ENCODE results near the gene IDH3A.

The IDH3A gene

DNA sequence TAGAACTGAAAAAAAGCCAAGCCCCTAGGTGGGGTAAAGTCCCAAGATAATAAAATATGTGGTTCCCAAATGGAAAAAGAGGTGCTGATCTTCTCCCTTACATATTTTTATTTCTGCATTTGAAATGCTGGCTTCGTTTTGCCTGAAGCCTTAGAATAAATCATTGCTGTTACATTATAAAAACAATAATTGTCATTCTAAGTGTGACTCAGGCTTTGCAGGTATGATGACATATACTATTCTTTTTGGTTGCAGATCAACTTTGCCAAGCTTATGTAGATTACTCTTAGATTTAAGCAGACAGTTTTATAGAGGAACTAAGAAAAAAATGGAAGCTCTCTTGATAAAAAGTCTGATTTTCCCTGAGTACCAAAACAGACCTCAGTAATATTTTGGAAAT, 7.5 kb downstream of the IDH3A start:
- CTCF ChIA-PET: interaction anchor here (0.6 to 2.0 kb wide), 3 partner anchors 30 to 189 kb away, joined by 3 to 7 read pairs (median 3); no protein-coding TSS in a partner anchor
- TF ChIP-seq, protein P1, sequence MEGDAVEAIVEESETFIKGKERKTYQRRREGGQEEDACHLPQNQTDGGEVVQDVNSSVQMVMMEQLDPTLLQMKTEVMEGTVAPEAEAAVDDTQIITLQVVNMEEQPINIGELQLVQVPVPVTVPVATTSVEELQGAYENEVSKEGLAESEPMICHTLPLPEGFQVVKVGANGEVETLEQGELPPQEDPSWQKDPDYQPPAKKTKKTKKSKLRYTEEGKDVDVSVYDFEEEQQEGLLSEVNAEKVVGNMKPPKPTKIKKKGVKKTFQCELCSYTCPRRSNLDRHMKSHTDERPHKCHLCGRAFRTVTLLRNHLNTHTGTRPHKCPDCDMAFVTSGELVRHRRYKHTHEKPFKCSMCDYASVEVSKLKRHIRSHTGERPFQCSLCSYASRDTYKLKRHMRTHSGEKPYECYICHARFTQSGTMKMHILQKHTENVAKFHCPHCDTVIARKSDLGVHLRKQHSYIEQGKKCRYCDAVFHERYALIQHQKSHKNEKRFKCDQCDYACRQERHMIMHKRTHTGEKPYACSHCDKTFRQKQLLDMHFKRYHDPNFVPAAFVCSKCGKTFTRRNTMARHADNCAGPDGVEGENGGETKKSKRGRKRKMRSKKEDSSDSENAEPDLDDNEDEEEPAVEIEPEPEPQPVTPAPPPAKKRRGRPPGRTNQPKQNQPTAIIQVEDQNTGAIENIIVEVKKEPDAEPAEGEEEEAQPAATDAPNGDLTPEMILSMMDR (conservative IDR thresholded peaks at IDR 0.05; ENCODE audit: low read depth): no peak
- H3K27ac ChIP-seq: no peak overlapping the region
- DNase-seq (ENCODE audit: low spot score): no peak
- POLR2A ChIA-PET (ENCODE audit: low non-redundant PET): no interaction called here

- POLR2A ChIA-PET (ENCODE audit: low non-redundant PET): no interaction called here
- CTCF ChIA-PET: interaction anchor here (2.0 kb wide), 1 partner anchor 44 kb away, joined by 7 read pairs; no protein-coding TSS in a partner anchor
- H3K27ac ChIP-seq: no peak overlapping the region
- no peak for DNase-seq (ENCODE audit: low spot score)
- TF ChIP-seq, protein P1 (conservative IDR thresholded peaks at IDR 0.05; ENCODE audit: low read depth): no peak
These were observed 8.0 kb downstream of the IDH3A start for GRCh38 chr15:78157203-78157602.

DNA sequence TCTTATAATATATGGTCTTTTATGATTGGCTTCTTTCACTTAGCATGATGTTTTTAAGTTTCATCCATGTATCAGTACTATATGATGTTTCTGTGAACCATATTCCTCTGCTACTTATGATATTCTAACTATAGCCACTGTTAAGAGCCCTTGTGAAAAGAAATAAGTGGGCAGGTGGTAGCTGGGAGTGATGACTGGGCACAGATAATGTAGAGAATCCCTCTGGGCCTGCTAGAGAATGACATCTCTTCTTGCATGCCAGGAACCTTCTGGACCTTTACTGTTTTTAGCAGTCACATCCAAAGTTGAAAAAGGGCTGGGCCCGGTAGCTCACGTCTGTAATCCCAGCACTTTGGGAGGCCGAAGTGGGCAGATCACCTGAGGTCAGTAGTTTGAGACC, 10.2 kb downstream of the IDH3A start:
- ChIA-PET CTCF (interaction anchor here (0.6 to 1.3 kb wide), 3 partner anchors 51 to 311 kb away, joined by 3 to 4 read pairs (median 4); no protein-coding TSS in a partner anchor), POLR2A (ENCODE audit: low non-redundant PET) (no interaction called here)
- no peak overlapping the region for H3K27ac ChIP-seq
- DNase-seq (ENCODE audit: low spot score): no peak
- TF ChIP-seq, protein P1 (conservative IDR thresholded peaks at IDR 0.05; ENCODE audit: low read depth): no peak

GRCh38 chr15:78162038-78162437, 12.9 kb downstream of the IDH3A start:
- ChIA-PET POLR2A (ENCODE audit: low non-redundant PET) (no interaction called here), CTCF (interaction anchor here (1.0 kb wide), 1 partner anchor 54 kb away, joined by 3 read pairs; no protein-coding TSS in a partner anchor)

DNA sequence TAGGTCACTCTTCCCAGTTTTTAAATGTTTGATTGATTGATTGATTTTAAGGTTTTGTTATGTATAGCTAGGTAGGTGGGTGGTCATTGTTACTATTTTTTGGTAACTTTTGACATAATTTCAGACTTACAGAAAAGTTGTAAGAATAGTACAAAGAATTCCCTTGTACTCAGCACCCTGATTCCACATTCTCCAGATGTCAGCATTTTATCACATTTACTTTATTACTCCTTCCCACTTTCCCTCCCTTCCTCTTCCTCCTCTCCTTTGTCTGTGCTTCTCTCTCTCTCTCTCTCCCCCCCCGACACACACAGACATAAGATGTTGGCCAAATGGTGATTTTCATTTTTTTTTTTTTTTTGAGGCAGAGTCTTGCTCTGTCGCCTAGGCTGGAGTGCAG, 14.8 kb downstream of the IDH3A start:
- POLR2A ChIA-PET (ENCODE audit: low non-redundant PET): no interaction called here
- H3K27ac ChIP-seq: no peak overlapping the region
- TF ChIP-seq, protein P1 (conservative IDR thresholded peaks at IDR 0.05; ENCODE audit: low read depth): no peak
- CTCF ChIA-PET: no interaction called here
- DNase-seq (ENCODE audit: low spot score): no peak

More at GRCh38 chr15:78162038-78162437, 12.9 kb downstream of the IDH3A start:
- DNase-seq (ENCODE audit: low spot score): no peak
- TF ChIP-seq, protein P1 (conservative IDR thresholded peaks at IDR 0.05; ENCODE audit: low read depth): no peak
- H3K27ac ChIP-seq: no peak overlapping the region

DNA sequence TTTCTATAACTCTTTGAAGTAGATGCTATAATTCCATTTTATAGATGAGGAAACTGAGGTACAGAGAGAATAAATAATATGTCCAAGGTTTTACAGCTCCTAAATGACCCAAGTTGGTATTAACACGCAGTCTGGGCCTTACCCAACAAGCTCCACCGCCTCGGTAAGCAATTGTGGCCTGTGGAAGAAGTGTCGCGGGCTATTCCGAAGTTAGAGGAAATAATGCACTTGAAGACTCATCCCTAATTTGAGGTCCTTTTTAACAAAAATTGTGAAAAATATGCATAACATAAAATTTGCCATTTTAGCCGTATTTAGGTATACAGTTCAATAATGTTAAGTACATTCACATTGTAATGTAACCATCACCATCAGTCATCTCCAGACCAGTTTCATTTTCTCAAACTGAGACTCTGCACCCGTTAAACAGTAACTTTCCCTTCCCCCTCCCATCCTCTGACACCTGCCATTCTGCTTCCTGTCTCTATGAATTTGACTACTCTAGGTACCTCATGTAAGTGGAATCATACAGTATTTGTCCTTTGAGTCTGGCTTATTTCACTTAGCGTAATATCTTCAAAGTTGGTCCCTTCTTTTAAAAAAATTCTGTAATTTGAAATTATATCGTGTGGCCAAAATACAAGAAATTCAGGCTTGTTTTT, 18.2 kb downstream of the IDH3A start:
- no peak overlapping the region for H3K27ac ChIP-seq
- ChIA-PET POLR2A (ENCODE audit: low non-redundant PET) (no interaction called here), CTCF (no interaction called here)
- no peak for DNase-seq (ENCODE audit: low spot score)
- TF ChIP-seq, protein P1 (conservative IDR thresholded peaks at IDR 0.05; ENCODE audit: low read depth): no peak

All from RWPE1 (cell line).